ENCODE data around the gene ADGRE3. TPM values are rescaled to one million over a fixed set of nuclear protein-coding genes. Genes with fewer than 3 reads are reported as not detected.

The ADGRE3 gene
- total and polyA plus RNA-seq, 5 donors from 2014 or later, result not detected

DNA sequence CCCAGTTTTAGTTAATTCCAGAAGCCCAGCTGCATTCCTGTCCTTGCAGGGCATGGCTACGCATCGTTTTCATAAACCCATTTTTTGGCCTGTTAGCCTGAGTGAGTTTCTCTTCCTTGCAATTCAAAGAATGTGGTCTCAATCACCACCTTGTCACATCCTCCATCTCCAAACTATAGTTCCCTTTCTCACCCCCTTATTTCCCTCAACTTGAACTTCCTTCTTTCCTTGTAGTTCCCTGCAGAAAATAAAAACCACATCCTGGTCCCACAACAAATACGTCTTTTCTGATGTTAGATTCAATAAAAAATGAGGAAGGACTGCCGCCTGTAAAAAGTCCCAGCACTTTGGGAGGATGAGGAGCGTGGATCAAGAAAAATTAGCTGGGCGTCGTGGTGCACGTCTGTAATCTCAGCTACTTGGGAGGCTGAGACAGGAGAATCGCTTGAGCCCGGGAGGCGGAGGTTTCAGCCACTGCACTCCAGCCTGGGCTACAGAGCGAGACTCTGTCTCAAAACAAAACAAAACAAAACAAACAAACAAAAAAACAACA, 13.2 kb downstream of the ADGRE3 start:
- H3K4me1 Mint-ChIP-seq, result peaks cover 0 to 2% (median 0%) of the 10 kb centered on the region in 4 donors
- DNase-seq, result no peak
- Histone ChIP-seq H3K4me1 (ENCODE audit: control insufficient read depth, insufficient read depth, low read length, poor library complexity, severe bottlenecking) (no peaks in the 10 kb centered on the region), H3K9me3 (ENCODE audit: control insufficient read depth in 2 of 2, low read length in 2 of 2) (no peaks in the 10 kb centered on the region), H3K27me3 (ENCODE audit: control insufficient read depth, insufficient read depth, low read length) (peaks cover 5% of the 10 kb centered on the region), H3K27ac (ENCODE audit: insufficient read depth, low read length, poor library complexity, severe bottlenecking) (no peak overlapping the region), H3K4me3 (ENCODE audit: low read depth, low read length) (no peak overlapping the region), H3K36me3 (ENCODE audit: control insufficient read depth, insufficient read depth, low read length) (no peaks in the 10 kb centered on the region)
- H3K9me3 Mint-ChIP-seq, result no peaks in the 10 kb centered on the region
- H3K27ac Mint-ChIP-seq, result no peak overlapping the region
- peaks cover 9% of the 10 kb centered on the region for H3K27me3 Mint-ChIP-seq
- H3K4me3 Mint-ChIP-seq, result no peak overlapping the region
- ATAC-seq (ENCODE audit: low read depth in 2 of 2), result no peak
- no peaks in the 10 kb centered on the region for H3K36me3 Mint-ChIP-seq

DNA sequence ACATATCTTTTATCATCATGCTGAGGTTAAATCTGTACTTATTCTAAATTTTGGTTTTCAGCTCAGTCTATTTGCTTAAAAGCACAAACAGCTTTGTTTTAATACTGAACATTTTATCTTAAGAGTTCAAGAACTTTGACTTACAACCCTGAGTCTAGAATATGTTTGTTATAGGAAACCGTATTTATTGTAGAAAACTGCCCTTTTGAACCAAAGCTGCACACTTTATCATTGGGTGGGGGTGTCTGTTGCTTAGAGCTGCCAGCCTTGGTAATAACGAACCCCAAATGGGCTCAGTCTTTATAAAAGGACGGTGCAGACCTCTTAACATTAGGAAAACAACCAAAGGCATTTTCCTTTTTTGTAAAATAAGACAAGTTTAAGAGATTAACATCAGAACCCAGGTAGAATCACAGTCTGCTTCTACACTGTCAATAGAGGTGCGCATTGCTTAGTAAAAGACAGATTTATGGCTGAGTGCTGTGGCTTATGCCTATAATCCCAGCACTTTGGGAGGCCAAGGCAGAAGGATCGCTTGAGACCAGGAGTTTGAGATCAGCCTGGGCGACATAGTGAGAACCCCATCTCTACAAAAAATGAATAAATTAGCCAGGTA, 14.7 kb downstream of the ADGRE3 start:
- H3K27ac Mint-ChIP-seq, result no peak overlapping the region
- no peaks in the 10 kb centered on the region for H3K36me3 Mint-ChIP-seq

DNA sequence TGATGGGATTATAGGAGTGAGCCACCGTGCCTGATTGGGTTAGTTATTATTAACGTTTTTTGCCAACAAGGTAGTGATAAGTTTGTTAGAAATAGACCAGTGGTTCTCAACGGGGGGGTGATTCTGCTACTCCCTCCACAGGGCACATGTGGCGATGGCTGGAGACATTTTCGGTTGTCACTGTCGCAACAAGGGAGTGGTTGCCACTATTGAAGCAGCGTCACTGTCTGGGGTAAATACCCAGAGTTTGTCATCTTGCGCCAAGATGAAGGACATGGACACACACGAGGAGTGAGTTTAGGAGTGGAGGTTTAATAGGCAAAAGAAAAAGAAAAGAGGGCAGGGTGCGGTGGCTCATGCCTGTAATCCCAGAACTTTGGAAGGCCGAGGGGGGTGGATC, 18.9 kb downstream of the ADGRE3 start:
- DNase-seq (no peak), ATAC-seq (ENCODE audit: low read depth in 2 of 2) (no peak)
- H3K4me1 ChIP-seq (ENCODE audit: control insufficient read depth, insufficient read depth, low read length, poor library complexity, severe bottlenecking), result no peaks in the 10 kb centered on the region
- H3K9me3 ChIP-seq (ENCODE audit: control insufficient read depth in 2 of 2, low read length in 2 of 2), result no peaks in the 10 kb centered on the region
- Mint-ChIP-seq H3K4me1 (no peaks in the 10 kb centered on the region), H3K27ac (no peak overlapping the region), H3K36me3 (no peaks in the 10 kb centered on the region), H3K9me3 (no peaks in the 10 kb centered on the region), H3K27me3 (peaks cover 21% of the 10 kb centered on the region), H3K4me3 (no peak overlapping the region)
- H3K27ac ChIP-seq (ENCODE audit: insufficient read depth, low read length, poor library complexity, severe bottlenecking), result no peak overlapping the region
- no peak overlapping the region for H3K4me3 ChIP-seq (ENCODE audit: low read depth, low read length)
- no peaks in the 10 kb centered on the region for H3K36me3 ChIP-seq (ENCODE audit: control insufficient read depth, insufficient read depth, low read length)
- no peaks in the 10 kb centered on the region for H3K27me3 ChIP-seq (ENCODE audit: control insufficient read depth, insufficient read depth, low read length)

More for the DNA sequence above, 14.7 kb downstream of the ADGRE3 start:
- Histone ChIP-seq H3K4me1 (ENCODE audit: control insufficient read depth, insufficient read depth, low read length, poor library complexity, severe bottlenecking) (no peaks in the 10 kb centered on the region), H3K36me3 (ENCODE audit: control insufficient read depth, insufficient read depth, low read length) (no peaks in the 10 kb centered on the region), H3K27ac (ENCODE audit: insufficient read depth, low read length, poor library complexity, severe bottlenecking) (no peak overlapping the region), H3K9me3 (ENCODE audit: control insufficient read depth in 2 of 2, low read length in 2 of 2) (no peaks in the 10 kb centered on the region), H3K4me3 (ENCODE audit: low read depth, low read length) (no peak overlapping the region), H3K27me3 (ENCODE audit: control insufficient read depth, insufficient read depth, low read length) (peaks cover 5% of the 10 kb centered on the region)
- Mint-ChIP-seq H3K9me3 (no peaks in the 10 kb centered on the region), H3K27me3 (peaks cover 9% of the 10 kb centered on the region), H3K4me1 (peaks cover 0 to 2% (median 0%) of the 10 kb centered on the region in 4 donors), H3K4me3 (no peak overlapping the region)
- DNase-seq (no peak), ATAC-seq (ENCODE audit: low read depth in 2 of 2) (no peak)

DNA sequence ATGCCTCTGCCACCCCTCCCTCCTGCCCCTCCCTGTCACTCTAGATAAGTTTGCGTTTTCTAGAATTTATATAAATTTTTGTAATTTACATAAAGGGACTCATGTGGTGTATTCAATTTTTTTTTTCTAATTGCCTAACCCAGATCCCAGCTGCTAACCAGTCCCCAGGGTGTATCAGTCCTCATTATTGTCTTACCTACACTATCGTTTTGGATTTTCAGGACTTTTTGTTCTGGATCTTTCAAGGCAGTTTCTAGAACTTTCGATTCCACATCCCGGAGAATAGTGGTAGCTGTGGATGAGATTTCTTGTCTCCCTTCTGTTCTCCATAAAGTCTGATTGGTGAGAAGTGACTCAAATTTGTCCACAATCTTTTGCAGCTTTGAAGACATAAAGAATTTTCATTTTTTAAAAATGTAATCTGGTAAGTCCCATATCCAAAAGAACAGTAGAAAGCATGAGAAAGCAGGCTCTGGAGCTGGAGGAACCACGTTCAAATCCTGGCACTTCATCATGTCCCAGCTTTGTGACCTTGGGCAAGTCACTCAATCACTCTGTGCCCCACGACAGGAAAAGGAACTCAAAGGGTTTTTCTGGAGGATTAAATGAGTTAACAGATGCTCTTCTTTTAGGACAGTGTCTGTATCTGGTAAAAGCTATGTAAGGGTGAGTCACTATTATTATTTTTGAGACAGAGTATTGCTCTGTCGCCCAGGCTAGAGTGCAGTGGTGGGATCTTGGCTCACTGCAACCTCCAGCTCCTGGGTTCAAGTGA, 19.7 kb downstream of the ADGRE3 start:
- H3K4me3 Mint-ChIP-seq, result no peak overlapping the region
- no peaks in the 10 kb centered on the region for H3K36me3 Mint-ChIP-seq
- no peaks in the 10 kb centered on the region for H3K4me1 Mint-ChIP-seq
- Histone ChIP-seq H3K27ac (ENCODE audit: insufficient read depth, low read length, poor library complexity, severe bottlenecking) (no peak overlapping the region), H3K9me3 (ENCODE audit: control insufficient read depth in 2 of 2, low read length in 2 of 2) (no peaks in the 10 kb centered on the region), H3K36me3 (ENCODE audit: control insufficient read depth, insufficient read depth, low read length) (no peaks in the 10 kb centered on the region), H3K27me3 (ENCODE audit: control insufficient read depth, insufficient read depth, low read length) (no peaks in the 10 kb centered on the region), H3K4me1 (ENCODE audit: control insufficient read depth, insufficient read depth, low read length, poor library complexity, severe bottlenecking) (no peaks in the 10 kb centered on the region), H3K4me3 (ENCODE audit: low read depth, low read length) (no peak overlapping the region)
- no peak for ATAC-seq (ENCODE audit: low read depth in 2 of 2)
- DNase-seq, result no peak
- peaks cover 26% of the 10 kb centered on the region for H3K27me3 Mint-ChIP-seq
- no peaks in the 10 kb centered on the region for H3K9me3 Mint-ChIP-seq
- no peak overlapping the region for H3K27ac Mint-ChIP-seq

DNA sequence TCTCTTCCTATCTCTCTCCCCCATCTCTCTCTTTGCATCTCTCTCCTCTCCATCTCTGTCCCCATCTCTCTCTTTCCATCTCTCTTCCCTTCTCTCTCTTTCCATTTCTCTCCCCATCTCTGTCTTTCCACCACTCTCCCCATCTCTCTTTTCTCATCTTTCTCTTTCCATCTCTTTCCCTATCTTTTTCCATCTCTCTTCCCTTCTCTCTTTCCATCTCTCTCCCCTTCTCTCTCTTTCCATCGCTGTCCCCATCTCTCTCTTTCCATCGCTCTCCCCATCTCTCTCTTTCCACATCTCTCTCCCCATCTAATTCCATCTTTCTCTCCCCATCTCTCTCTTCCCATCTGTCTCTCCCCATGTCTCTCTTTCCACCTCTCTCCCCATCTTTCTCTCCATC, 24.5 kb downstream of the ADGRE3 start:
- no peak overlapping the region for H3K4me3 ChIP-seq (ENCODE audit: low read depth, low read length)
- no peaks in the 10 kb centered on the region for H3K27me3 ChIP-seq (ENCODE audit: control insufficient read depth, insufficient read depth, low read length)
- peaks cover 0 to 6% (median 0%) of the 10 kb centered on the region in 7 donors for H3K9me3 Mint-ChIP-seq
- H3K36me3 ChIP-seq (ENCODE audit: control insufficient read depth, insufficient read depth, low read length), result no peaks in the 10 kb centered on the region
- H3K9me3 ChIP-seq (ENCODE audit: control insufficient read depth in 2 of 2, low read length in 2 of 2), result no peaks in the 10 kb centered on the region
- peaks cover 35% of the 10 kb centered on the region for H3K27me3 Mint-ChIP-seq
- ATAC-seq (ENCODE audit: low read depth in 2 of 2) (no peak), DNase-seq (no peak)
- no peaks in the 10 kb centered on the region for H3K4me1 ChIP-seq (ENCODE audit: control insufficient read depth, insufficient read depth, low read length, poor library complexity, severe bottlenecking)
- no peaks in the 10 kb centered on the region for H3K4me1 Mint-ChIP-seq
- H3K27ac ChIP-seq (ENCODE audit: insufficient read depth, low read length, poor library complexity, severe bottlenecking), result no peak overlapping the region
- no peaks in the 10 kb centered on the region for H3K36me3 Mint-ChIP-seq
- no peak overlapping the region for H3K4me3 Mint-ChIP-seq
- H3K27ac Mint-ChIP-seq, result no peak overlapping the region

DNA sequence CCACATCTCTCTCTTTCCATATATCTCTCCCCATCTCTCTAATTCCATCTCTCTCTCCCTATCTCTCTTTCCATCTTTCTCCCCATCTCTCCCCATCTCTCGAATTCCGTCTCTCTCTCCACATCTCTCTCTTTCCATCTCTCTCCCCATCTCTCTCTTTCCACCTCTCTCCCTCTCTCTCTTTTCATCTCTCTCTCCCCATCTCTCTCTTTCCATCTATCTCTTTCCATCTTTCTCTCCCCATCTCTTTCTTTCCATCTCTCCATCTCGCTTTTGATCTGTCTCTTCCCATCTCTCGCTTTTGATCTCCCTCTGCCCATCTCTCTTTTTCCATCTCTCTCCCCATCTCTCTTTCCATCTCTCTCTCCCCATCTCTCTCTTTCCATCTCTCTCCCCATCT, 25.6 kb downstream of the ADGRE3 start:
- H3K4me3 ChIP-seq (ENCODE audit: low read depth, low read length), result no peak overlapping the region
- no peaks in the 10 kb centered on the region for H3K9me3 ChIP-seq (ENCODE audit: control insufficient read depth in 2 of 2, low read length in 2 of 2)
- no peaks in the 10 kb centered on the region for H3K4me1 Mint-ChIP-seq
- H3K27ac Mint-ChIP-seq, result no peak overlapping the region
- no peaks in the 10 kb centered on the region for H3K36me3 ChIP-seq (ENCODE audit: control insufficient read depth, insufficient read depth, low read length)
- ATAC-seq (ENCODE audit: low read depth in 2 of 2), result no peak
- no peak overlapping the region for H3K4me3 Mint-ChIP-seq
- H3K4me1 ChIP-seq (ENCODE audit: control insufficient read depth, insufficient read depth, low read length, poor library complexity, severe bottlenecking), result no peaks in the 10 kb centered on the region
- H3K27ac ChIP-seq (ENCODE audit: insufficient read depth, low read length, poor library complexity, severe bottlenecking), result no peak overlapping the region
- DNase-seq, result no peak
- H3K36me3 Mint-ChIP-seq, result no peaks in the 10 kb centered on the region
- H3K9me3 Mint-ChIP-seq, result peaks cover 0 to 6% (median 0%) of the 10 kb centered on the region in 7 donors
- H3K27me3 ChIP-seq (ENCODE audit: control insufficient read depth, insufficient read depth, low read length), result no peaks in the 10 kb centered on the region
- H3K27me3 Mint-ChIP-seq, result peaks cover 35% of the 10 kb centered on the region

DNA sequence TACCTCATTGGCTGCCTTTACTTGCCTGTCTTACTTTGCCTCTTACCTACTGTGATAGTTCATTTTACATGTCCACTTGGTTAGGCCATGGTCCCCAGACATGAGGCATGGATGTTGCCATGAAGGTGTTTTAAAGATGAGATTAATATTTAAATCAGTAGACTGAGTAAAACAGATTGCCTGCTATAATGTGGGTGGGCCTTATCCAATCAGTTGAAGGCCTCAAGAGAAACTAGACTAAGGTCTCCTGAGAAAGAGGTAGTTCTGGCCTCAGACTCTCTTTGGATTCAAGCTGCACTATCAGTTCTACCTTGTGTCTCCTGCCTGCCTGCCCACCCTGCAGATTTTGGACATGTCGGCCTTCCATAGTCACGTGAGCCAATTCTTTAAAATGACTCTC, 26.1 kb downstream of the ADGRE3 start:
- H3K27ac Mint-ChIP-seq, result no peak overlapping the region

More for the DNA sequence above, 26.1 kb downstream of the ADGRE3 start:
- H3K36me3 Mint-ChIP-seq, result no peaks in the 10 kb centered on the region
- no peak overlapping the region for H3K4me3 Mint-ChIP-seq
- peaks cover 33% of the 10 kb centered on the region for H3K27me3 Mint-ChIP-seq
- DNase-seq, result no peak
- Histone ChIP-seq H3K27me3 (ENCODE audit: control insufficient read depth, insufficient read depth, low read length) (no peaks in the 10 kb centered on the region), H3K4me3 (ENCODE audit: low read depth, low read length) (no peak overlapping the region), H3K4me1 (ENCODE audit: control insufficient read depth, insufficient read depth, low read length, poor library complexity, severe bottlenecking) (no peaks in the 10 kb centered on the region), H3K9me3 (ENCODE audit: control insufficient read depth in 2 of 2, low read length in 2 of 2) (no peaks in the 10 kb centered on the region), H3K36me3 (ENCODE audit: control insufficient read depth, insufficient read depth, low read length) (no peaks in the 10 kb centered on the region), H3K27ac (ENCODE audit: insufficient read depth, low read length, poor library complexity, severe bottlenecking) (no peak overlapping the region)
- H3K9me3 Mint-ChIP-seq, result peaks cover 0 to 6% (median 1%) of the 10 kb centered on the region in 7 donors
- H3K4me1 Mint-ChIP-seq, result no peaks in the 10 kb centered on the region
- ATAC-seq (ENCODE audit: low read depth in 2 of 2), result no peak

Data from CD4-positive, CD25-positive, alpha-beta regulatory T cell (primary cell).